PFSK-1 (cell line): ENCODE results near the gene ARHGAP9.

Source experiments
- FOXP2 ChIP-seq: optimal IDR thresholded peaks from 2 replicates; pipeline ENCODE3; 2011; ENCODE audit warnings: borderline replicate concordance, control low read depth, inconsistent platforms; ENCODE audit not compliant: insufficient read depth; ENCODE audit errors: extremely low read length, extremely low read depth
- POLR2AphosphoS5 ChIP-seq: IDR thresholded peaks from 2 replicates; pipeline ENCODE4 v1.6.1; 2012; ENCODE audit warnings: low read depth, mild to moderate bottlenecking, control low read depth, low read length, moderate library complexity
- REST ChIP-seq, 2 experiments: IDR thresholded peaks; 2 replicates each; pipeline versions ENCODE4 v1.6.1 to v1.8.0; 2011 to 2012; ENCODE audit warnings: low read depth in 2 of 2, low read length in 2 of 2, control low read depth in 1 of 2, inconsistent platforms in 1 of 2, mild to moderate bottlenecking in 1 of 2, moderate library complexity in 1 of 2; ENCODE audit not compliant: insufficient read depth in 1 of 2
- SIN3A ChIP-seq: IDR thresholded peaks from 2 replicates; pipeline ENCODE4 v1.6.1; 2012; ENCODE audit warnings: mild to moderate bottlenecking, low read length, moderate library complexity, borderline replicate concordance; ENCODE audit not compliant: insufficient read depth
- TAF1 ChIP-seq: IDR thresholded peaks from 2 replicates; pipeline ENCODE4 v1.6.1; 2012; ENCODE audit warnings: low read length, control low read depth, borderline replicate concordance; ENCODE audit not compliant: insufficient read depth

ARHGAP9 gene

GRCh38 chr12:57449375-57449774, 30.3 kb downstream of the ARHGAP9 start:
- TF ChIP-seq REST (IDR thresholded peaks at IDR 0.05; ENCODE audit: insufficient read depth in 1 of 2, low read depth in 2 of 2, low read length in 2 of 2) (no peak), FOXP2 (no peak), SIN3A (no peak), POLR2AphosphoS5 (no peak), TAF1 (no peak)

GRCh38 chr12:57448669-57449068, 31.0 kb downstream of the ARHGAP9 start:
- TF ChIP-seq SIN3A (no peak), TAF1 (no peak), REST (IDR thresholded peaks at IDR 0.05; ENCODE audit: insufficient read depth in 1 of 2, low read depth in 2 of 2, low read length in 2 of 2) (no peak), FOXP2 (no peak), POLR2AphosphoS5 (no peak)

- TF ChIP-seq TAF1 (no peak), REST (IDR thresholded peaks at IDR 0.05; ENCODE audit: insufficient read depth in 1 of 2, low read depth in 2 of 2, low read length in 2 of 2) (no peak), POLR2AphosphoS5 (no peak), SIN3A (no peak), FOXP2 (no peak)
Measured at GRCh38 chr12:57446292-57446960, 33.2 kb downstream of the ARHGAP9 start.

GRCh38 chr12:57444744-57445143, 34.9 kb downstream of the ARHGAP9 start:
- TF ChIP-seq TAF1 (no peak), POLR2AphosphoS5 (no peak), SIN3A (no peak), FOXP2 (no peak), REST (IDR thresholded peaks at IDR 0.05; ENCODE audit: insufficient read depth in 1 of 2, low read depth in 2 of 2, low read length in 2 of 2) (no peak)

- TF ChIP-seq POLR2AphosphoS5: no peak
- no peak for TF ChIP-seq REST (IDR thresholded peaks at IDR 0.05; ENCODE audit: insufficient read depth in 1 of 2, low read depth in 2 of 2, low read length in 2 of 2)
- no peak for TF ChIP-seq FOXP2
- no peak for TF ChIP-seq SIN3A
- TF ChIP-seq TAF1: no peak
Measured at GRCh38 chr12:57441846-57442427, 37.7 kb downstream of the ARHGAP9 start.
